ENCODE measurements around the gene ERAP2. TPM values are rescaled to one million over a fixed set of nuclear protein-coding genes. Genes with fewer than 3 reads are reported as not detected.

Gene ERAP2
- total RNA-seq, 1 donor from 2014 or later, result 16.5 TPM

DNA sequence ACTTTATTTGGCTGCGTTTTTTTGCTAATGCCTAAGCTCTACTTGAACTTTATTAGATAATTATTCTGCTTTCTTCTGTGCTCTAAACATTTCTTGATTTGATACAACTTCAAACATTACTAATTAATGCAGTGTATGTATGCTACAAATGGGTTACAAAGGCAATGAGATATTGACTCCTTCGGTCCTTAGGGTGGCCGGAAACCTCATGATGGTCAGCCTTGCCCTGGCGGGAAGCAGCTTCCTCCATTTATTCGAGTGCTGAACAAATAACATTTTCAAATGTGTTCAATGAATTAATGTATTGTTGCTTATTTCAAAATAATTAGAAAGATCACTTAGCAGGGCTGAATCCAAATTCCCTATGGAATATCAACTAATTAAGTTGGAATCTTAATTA, 55.7 kb downstream of the ERAP2 start:
- TF ChIP-seq POLR2A (IDR thresholded peaks at IDR 0.05), result no peak
- TF ChIP-seq, protein P1, sequence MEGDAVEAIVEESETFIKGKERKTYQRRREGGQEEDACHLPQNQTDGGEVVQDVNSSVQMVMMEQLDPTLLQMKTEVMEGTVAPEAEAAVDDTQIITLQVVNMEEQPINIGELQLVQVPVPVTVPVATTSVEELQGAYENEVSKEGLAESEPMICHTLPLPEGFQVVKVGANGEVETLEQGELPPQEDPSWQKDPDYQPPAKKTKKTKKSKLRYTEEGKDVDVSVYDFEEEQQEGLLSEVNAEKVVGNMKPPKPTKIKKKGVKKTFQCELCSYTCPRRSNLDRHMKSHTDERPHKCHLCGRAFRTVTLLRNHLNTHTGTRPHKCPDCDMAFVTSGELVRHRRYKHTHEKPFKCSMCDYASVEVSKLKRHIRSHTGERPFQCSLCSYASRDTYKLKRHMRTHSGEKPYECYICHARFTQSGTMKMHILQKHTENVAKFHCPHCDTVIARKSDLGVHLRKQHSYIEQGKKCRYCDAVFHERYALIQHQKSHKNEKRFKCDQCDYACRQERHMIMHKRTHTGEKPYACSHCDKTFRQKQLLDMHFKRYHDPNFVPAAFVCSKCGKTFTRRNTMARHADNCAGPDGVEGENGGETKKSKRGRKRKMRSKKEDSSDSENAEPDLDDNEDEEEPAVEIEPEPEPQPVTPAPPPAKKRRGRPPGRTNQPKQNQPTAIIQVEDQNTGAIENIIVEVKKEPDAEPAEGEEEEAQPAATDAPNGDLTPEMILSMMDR (IDR thresholded peaks at IDR 0.05), result no peak
- no peak for TF ChIP-seq POLR2AphosphoS5 (IDR thresholded peaks at IDR 0.05; ENCODE audit: insufficient read depth in 1 of 2, low read depth in 1 of 2)
- Histone ChIP-seq H3K4me1 (peaks cover 16% of the 10 kb centered on the region), H3K27ac (no peak overlapping the region), H3K9me3 (no peaks in the 10 kb centered on the region), H3K36me3 (no peaks in the 10 kb centered on the region), H3K27me3 (no peaks in the 10 kb centered on the region), H3K4me3 (no peak overlapping the region)
- intact Hi-C loops (cut with DNase I), result no loop called here
- DNase-seq (ENCODE audit: extremely low spot score in 2 of 2), result no peak

DNA sequence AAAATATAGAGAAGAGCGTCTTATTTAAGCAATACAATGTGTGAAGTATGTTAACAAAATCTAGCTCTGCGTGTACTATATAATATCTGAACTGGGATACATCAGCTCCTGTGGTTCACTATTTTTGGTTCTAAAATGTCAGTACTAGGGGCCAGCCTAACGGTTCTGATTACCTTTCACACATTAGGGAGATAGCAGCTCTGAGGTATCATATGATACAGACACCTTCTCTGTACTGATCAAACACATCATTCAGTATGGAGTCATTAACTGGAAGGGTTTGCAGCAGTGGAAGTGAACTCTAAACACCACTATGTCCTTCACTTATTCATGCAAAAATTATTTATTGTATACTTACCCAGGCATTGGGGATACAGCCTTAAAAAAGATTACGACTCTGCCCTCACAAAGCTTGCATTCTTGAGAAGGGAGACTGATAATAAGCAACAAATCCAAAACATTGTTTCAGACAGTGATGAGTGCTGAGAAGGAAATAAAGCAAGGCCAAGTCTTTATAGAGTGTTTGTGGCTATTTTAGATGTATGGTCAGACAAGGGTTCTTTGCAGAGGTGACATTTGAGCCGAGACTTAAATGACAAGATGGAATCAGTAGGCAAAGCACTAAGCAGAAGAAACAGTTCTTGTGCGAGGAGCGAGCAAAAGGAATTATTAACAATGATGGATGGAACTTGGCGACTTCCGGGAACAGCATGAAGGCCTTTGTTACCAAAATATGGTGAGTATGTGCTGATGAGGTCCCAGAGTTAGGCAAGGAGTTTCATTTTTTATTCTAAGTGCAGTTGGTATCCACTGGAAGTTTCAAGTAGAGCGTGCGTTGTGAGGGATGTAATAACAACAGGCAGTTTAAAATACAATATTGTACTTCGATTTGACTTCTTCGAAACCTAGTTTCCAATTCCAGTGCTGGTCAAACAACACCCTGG, 57.7 kb downstream of the ERAP2 start:
- peaks cover 33% of the 10 kb centered on the region for H3K4me1 ChIP-seq
- peak overlapping the region; percentile 97 for H3K27ac ChIP-seq
- TF ChIP-seq POLR2A (IDR thresholded peaks at IDR 0.05), result no peak
- TF ChIP-seq, protein P1 (IDR thresholded peaks at IDR 0.05), result no peak
- no peak for TF ChIP-seq POLR2AphosphoS5 (IDR thresholded peaks at IDR 0.05; ENCODE audit: insufficient read depth in 1 of 2, low read depth in 1 of 2)
- no peaks in the 10 kb centered on the region for H3K36me3 ChIP-seq
- no peaks in the 10 kb centered on the region for H3K9me3 ChIP-seq
- no peaks in the 10 kb centered on the region for H3K27me3 ChIP-seq
- intact Hi-C loops (cut with DNase I), result no loop called here
- peak overlapping the region; percentile 80 to 90 for H3K4me3 ChIP-seq
- DNase-seq (ENCODE audit: extremely low spot score in 2 of 2), result no peak

DNA sequence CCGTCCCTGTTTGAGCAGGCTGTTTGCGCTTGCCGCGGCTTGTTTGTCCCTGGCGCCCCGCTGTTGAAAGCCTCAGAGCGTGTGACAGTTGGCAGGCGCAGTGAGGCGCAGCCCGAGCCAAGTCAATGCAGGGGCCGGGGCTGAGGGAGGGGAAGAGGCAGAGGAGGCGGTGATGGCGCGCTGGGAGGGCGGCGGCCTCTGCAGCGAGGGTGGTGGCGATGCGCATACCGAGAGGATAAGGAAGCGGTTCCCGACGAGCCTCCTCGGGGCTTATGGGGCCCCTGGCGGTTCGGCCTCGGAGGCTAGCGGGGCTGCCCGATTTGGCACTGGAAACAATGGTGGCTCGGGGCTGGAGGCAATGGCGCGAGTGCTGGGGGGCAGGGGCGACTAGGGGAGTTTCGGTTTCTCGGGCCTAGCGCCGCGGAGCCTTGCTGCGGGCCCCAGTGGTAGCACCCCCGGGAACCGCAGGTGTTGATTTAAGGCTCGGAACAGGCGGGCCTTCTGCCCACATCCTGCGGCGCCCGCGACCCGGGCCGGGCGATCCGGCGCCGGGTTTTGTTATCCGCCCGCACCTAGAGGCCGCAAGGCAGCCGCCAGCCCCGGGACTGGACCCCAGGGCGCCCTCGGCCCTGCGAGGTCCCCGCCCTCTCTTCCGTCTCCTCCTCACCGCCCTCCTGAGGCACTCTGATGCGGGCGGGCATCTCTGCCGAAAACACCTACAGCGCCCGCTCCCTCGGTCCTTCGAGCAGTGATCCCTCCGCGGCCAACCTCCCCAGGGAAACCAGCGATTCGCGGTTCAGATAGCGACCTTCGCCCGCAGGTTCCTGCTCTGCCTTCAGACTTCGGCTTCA, 58.6 kb downstream of the ERAP2 start:
- TF ChIP-seq POLR2A (IDR thresholded peaks at IDR 0.05), result peak in 1 of 2 donors; percentile 72
- peak; percentile 36 to 76 for TF ChIP-seq POLR2AphosphoS5 (IDR thresholded peaks at IDR 0.05; ENCODE audit: insufficient read depth in 1 of 2, low read depth in 1 of 2)
- TF ChIP-seq, protein P1 (IDR thresholded peaks at IDR 0.05), result peak in 1 of 3 experiments; percentile 35
- H3K9me3 ChIP-seq, result no peaks in the 10 kb centered on the region
- H3K4me1 ChIP-seq, result peaks cover 33% of the 10 kb centered on the region
- H3K27me3 ChIP-seq, result no peaks in the 10 kb centered on the region
- H3K27ac ChIP-seq, result peak overlapping the region; percentile 97
- DNase-seq (ENCODE audit: extremely low spot score in 2 of 2), result peak in 1 of 2 donors; percentile 94
- intact Hi-C loops (cut with DNase I), result no loop called here
- H3K36me3 ChIP-seq, result no peaks in the 10 kb centered on the region
- peak overlapping the region; percentile 80 to 90 for H3K4me3 ChIP-seq

DNA sequence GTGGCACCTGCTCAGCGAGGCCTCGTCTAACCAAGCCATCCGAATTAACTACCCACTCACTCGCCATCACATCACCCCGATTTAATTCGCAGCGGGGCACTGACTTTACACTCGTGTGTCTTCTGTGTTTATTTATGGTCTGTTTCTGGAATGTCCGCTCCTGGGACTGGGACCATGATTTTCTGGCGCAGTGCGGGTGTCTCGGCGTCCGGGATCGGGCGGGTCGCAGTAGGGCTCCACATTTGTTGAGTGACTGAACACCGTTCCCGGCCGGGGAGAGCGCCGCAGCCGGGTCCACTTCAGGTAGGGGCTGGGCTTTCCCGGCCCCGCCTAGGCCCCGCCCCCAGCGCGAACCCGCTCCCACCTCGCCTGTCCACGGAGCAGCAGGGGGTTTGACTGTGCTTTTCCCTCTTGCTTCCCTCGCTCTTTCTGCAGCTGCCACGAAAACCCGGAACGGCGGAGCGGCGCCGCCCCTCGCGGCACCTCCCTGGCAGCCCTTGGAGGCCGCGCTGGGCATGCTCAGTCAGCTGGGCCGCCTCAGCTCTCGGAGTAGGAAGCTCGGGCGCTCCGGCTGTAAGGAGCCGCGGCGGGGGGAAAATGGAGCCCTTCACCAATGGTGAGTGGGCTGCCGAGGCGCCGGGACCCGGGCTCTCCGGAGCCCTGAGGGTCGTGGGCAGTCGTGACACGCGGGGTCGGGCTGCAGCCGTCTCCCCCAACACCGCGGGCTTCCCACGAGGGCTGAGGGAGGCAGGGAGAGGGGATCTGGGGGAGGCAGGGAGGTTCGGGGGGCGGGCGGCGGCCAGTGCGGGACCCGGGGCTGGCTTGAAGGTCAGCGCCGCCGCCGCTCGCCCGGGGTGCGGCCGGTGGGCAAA, 59.5 kb downstream of the ERAP2 start, which contains the start of gene LNPEP:
TSS of gene LNPEP (plus strand) at position 522 of the 872 bp plus-strand sequence. CDS start at position 598, 76 bp downstream.
- Histone ChIP-seq H3K36me3 (no peaks in the 10 kb centered on the region), H3K9me3 (no peaks in the 10 kb centered on the region), H3K27ac (peak within 1 kb of the TSS; percentile 97), H3K4me1 (peaks cover 33% of the 10 kb centered on the region), H3K27me3 (no peaks in the 10 kb centered on the region), H3K4me3 (peak within 1 kb of the TSS; percentile 80 to 90)
- TF ChIP-seq POLR2A (IDR thresholded peaks at IDR 0.05) (peak in 1 of 2 donors; percentile 87), POLR2AphosphoS5 (IDR thresholded peaks at IDR 0.05; ENCODE audit: insufficient read depth in 1 of 2, low read depth in 1 of 2) (peak; percentile 84 to 90)
- TF ChIP-seq, protein P1 (IDR thresholded peaks at IDR 0.05), result no peak
- intact Hi-C loops (cut with DNase I), result no loop called here
- peak; percentile 96 to 97 for DNase-seq (ENCODE audit: extremely low spot score in 2 of 2)
